ENCODE data around the gene PLN. TPM values are rescaled to one million over a fixed set of nuclear protein-coding genes. Genes with fewer than 3 reads are reported as not detected.

Gene PLN
- total RNA-seq, 1 experiment from 2014 or later, result not detected

GRCh38 chr6:118589649-118590365 is 41.7 kb downstream of the PLN start:
- Mint-ChIP-seq H3K27me3 (ENCODE audit: insufficient read depth, unreplicated experiment) (peaks cover 4% of the 10 kb centered on the region), H3K9me3 (ENCODE audit: unreplicated experiment) (no peaks in the 10 kb centered on the region), H3K4me1 (ENCODE audit: low read depth, unreplicated experiment) (no peaks in the 10 kb centered on the region), H3K4me3 (ENCODE audit: unreplicated experiment) (no peak overlapping the region), H3K27ac (ENCODE audit: unreplicated experiment) (no peak overlapping the region), H3K36me3 (ENCODE audit: insufficient read depth, unreplicated experiment) (no peaks in the 10 kb centered on the region)
- no TSS peak for BruUV-seq (replicated peaks)
- ChIA-PET POLR2A (no interaction called here), CTCF (no interaction called here)
- H3K9me3 ChIP-seq, result no peaks in the 10 kb centered on the region
- no peak for TF ChIP-seq CTCF (IDR thresholded peaks at IDR 0.05; ENCODE audit: insufficient read depth in 1 of 2, low read depth in 1 of 2, low read length in 1 of 2, severe bottlenecking in 1 of 2, unreplicated experiment in 1 of 2)
- H3K4me1 ChIP-seq, result no peaks in the 10 kb centered on the region
- no peak overlapping the region for H3K4me3 ChIP-seq (ENCODE audit: low read depth, low read length)
- DNase-seq, result no peak
- H3K27me3 ChIP-seq (replicated peaks; ENCODE audit: control insufficient read depth, insufficient read depth, low read length), result no peaks in the 10 kb centered on the region
- H3K36me3 ChIP-seq (ENCODE audit: control insufficient read depth, insufficient read depth, low read length), result no peaks in the 10 kb centered on the region
- intact Hi-C loops (cut with micrococcal nuclease; ENCODE audit: unreplicated experiment), result no loop called here

- Mint-ChIP-seq H3K9me3 (ENCODE audit: unreplicated experiment) (no peaks in the 10 kb centered on the region), H3K27me3 (ENCODE audit: insufficient read depth, unreplicated experiment) (peaks cover 4% of the 10 kb centered on the region), H3K4me3 (ENCODE audit: unreplicated experiment) (no peak overlapping the region), H3K36me3 (ENCODE audit: insufficient read depth, unreplicated experiment) (no peaks in the 10 kb centered on the region), H3K27ac (ENCODE audit: unreplicated experiment) (no peak overlapping the region), H3K4me1 (ENCODE audit: low read depth, unreplicated experiment) (no peaks in the 10 kb centered on the region)
- no peak for TF ChIP-seq CTCF (IDR thresholded peaks at IDR 0.05; ENCODE audit: insufficient read depth in 1 of 2, low read depth in 1 of 2, low read length in 1 of 2, severe bottlenecking in 1 of 2, unreplicated experiment in 1 of 2)
- no peaks in the 10 kb centered on the region for H3K4me1 ChIP-seq
- ChIA-PET CTCF (interaction anchor here (0.6 kb wide), 1 partner anchor 208 kb away, joined by 3 read pairs; no protein-coding TSS in a partner anchor), POLR2A (no interaction called here)
- no TSS peak for BruUV-seq (replicated peaks)
- H3K36me3 ChIP-seq (ENCODE audit: control insufficient read depth, insufficient read depth, low read length), result no peaks in the 10 kb centered on the region
- no peaks in the 10 kb centered on the region for H3K27me3 ChIP-seq (replicated peaks; ENCODE audit: control insufficient read depth, insufficient read depth, low read length)
- DNase-seq, result no peak
- intact Hi-C loops (cut with micrococcal nuclease; ENCODE audit: unreplicated experiment), result no loop called here
- H3K4me3 ChIP-seq (ENCODE audit: low read depth, low read length), result no peak overlapping the region
- H3K9me3 ChIP-seq, result no peaks in the 10 kb centered on the region
Observed at GRCh38 chr6:118591897-118592296, 43.8 kb downstream of the PLN start.

GRCh38 chr6:118594877-118595276 is 46.8 kb downstream of the PLN start:
- no peak for TF ChIP-seq CTCF (IDR thresholded peaks at IDR 0.05; ENCODE audit: insufficient read depth in 1 of 2, low read depth in 1 of 2, low read length in 1 of 2, severe bottlenecking in 1 of 2, unreplicated experiment in 1 of 2)
- intact Hi-C loops (cut with micrococcal nuclease; ENCODE audit: unreplicated experiment), result no loop called here
- Mint-ChIP-seq H3K9me3 (ENCODE audit: unreplicated experiment) (no peaks in the 10 kb centered on the region), H3K27me3 (ENCODE audit: insufficient read depth, unreplicated experiment) (no peaks in the 10 kb centered on the region), H3K27ac (ENCODE audit: unreplicated experiment) (no peak overlapping the region), H3K4me1 (ENCODE audit: low read depth, unreplicated experiment) (no peaks in the 10 kb centered on the region), H3K4me3 (ENCODE audit: unreplicated experiment) (no peak overlapping the region), H3K36me3 (ENCODE audit: insufficient read depth, unreplicated experiment) (no peaks in the 10 kb centered on the region)
- no TSS peak for BruUV-seq (replicated peaks)
- H3K36me3 ChIP-seq (ENCODE audit: control insufficient read depth, insufficient read depth, low read length), result no peaks in the 10 kb centered on the region
- H3K4me3 ChIP-seq (ENCODE audit: low read depth, low read length), result no peak overlapping the region
- ChIA-PET CTCF (no interaction called here), POLR2A (no interaction called here)
- H3K27me3 ChIP-seq (replicated peaks; ENCODE audit: control insufficient read depth, insufficient read depth, low read length), result no peaks in the 10 kb centered on the region
- H3K4me1 ChIP-seq, result no peaks in the 10 kb centered on the region
- no peak for DNase-seq
- no peaks in the 10 kb centered on the region for H3K9me3 ChIP-seq

All from Caco-2 (cell line).